Raji (cell line): ENCODE results near the gene GRM8.

ENCODE experiments used
- POLR2A ChIP-seq: IDR thresholded peaks from 2 replicates; pipeline ENCODE4 v1.6.1; 2011; ENCODE audit warnings: low read depth, low read length, control low read depth; ENCODE audit not compliant: insufficient read depth

The GRM8 gene

DNA sequence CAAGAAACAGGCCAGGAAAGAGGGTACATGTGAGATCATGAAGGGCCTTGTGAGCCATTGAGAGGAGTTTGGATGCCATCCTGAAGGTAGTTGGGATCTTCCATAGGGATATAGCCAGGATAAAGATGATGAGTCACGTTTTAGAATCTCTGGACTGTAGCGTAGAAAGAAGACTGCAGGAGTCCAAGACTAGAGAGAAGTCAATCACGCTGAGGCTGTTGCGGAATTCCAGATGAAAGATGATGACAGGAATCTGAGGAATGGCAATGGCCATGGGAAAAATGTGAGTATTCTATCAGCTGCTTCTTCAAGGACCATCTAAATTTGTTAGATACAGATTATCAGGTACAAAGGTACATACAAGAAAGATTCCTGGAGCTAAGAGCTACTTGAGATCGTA is 711.3 kb downstream of the GRM8 start:
- no peak for TF ChIP-seq POLR2A

DNA sequence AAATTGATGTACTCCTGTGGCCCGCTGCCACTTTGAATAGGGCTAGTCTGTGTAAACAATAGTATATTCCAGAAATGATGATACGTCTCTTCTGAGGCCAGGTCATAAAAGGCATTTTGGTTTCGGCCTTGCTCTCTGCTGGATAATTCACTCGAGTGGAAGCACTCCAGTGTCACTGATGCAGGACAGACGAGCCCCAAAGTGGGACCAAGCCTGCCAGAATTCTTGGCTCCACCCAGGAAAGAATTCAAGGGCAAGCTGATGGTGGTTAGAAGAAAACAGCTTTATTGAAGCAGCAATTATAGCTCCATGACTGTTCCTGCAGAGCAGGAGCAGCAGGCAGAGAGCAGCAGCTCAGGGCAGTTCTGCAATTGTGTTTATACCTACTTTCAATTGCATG is 717.6 kb downstream of the GRM8 start:
- no peak for TF ChIP-seq POLR2A

DNA sequence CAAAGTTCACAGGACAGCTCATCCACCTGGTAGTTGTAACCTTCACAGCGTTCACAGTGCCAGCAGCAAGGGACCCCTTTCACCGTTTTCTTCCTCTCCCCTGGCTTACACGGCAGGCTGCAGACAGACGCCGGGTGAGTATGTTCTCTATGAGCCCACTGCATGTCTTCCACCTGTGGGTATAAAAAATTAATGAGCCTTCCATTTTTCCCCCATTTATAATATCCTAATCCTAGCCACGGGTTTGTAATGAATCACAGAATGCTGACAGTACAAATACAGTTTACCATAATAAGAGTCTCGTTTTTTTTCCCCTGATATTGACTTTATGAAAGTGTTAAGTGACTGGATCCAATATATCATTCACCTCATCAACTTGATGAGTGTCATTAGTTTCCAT is 719.0 kb downstream of the GRM8 start:
- TF ChIP-seq POLR2A = no peak

DNA sequence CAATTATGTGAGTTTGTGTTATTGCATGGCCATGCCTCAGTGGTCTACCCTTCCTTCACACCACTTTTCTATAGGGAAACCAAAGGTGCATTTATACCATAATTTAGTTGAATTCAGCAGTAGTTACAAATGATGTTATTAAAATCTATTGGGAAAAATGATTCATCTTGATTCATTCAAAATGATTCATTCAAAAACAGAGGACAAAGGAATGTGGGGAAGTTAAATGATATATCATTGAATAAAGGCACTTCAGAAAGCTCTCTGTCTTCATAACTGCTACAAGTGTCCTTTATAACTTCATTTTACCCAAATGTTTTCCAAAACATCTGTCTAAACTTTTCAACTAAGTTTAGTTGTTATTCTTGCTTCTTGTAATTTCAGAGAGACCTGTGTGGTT is 722.9 kb downstream of the GRM8 start:
- TF ChIP-seq POLR2A = no peak

DNA sequence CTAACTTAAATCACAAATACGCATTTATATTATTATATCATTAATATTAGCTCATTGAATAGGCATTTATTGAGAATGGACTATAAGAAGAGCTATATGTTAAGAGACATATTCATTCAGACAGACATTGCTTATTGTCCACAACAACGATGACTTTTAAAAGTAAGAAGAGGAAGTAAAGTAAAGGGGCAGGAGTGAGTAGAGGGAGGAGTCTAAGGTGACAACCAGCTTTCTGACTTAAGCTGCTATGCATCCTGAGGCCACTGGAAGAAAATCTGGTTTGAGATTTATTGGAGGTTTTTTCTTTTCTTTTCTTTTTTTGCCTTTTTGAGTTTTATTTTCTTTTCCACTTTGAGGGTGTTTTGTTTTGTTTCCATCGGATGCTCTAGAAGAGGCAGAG is 723.5 kb downstream of the GRM8 start:
- TF ChIP-seq POLR2A = no peak

DNA sequence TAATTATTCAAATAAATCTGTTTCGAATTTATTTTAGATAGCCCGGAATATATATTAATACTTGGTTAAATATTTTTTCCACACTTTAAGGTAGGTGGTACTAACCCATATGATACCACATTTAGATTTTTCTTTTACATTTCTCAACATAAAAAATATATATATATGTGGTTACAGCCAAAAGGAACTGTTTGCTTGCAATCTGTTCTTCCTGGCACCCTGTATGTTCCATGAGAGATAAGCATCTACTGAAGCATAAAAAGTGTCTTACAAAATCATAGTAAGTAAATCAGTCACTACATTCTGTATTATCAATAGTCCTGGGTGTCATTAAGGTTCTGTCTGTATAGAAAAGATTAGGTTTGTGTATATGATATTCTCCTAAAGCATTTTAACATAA is 726.8 kb downstream of the GRM8 start:
- TF ChIP-seq POLR2A = no peak

DNA sequence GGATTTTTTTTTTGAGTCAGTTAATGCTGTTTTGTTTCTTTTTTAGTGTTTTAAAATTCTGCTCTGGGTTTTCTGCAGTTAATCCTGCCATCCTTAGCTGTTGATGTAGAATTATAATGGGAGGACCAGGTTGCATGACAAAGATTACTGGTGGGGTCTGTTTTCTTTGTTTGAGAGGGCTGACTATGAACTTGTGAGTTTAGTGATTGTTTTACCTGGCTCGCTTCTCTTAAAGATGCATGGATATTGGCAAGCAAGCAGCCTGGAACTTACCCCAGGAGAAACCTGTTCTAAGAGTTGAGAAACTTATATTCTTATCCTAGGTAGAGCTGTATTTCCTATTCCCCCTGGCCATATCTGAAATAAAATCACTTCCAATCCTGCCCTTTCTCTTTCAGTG is 727.8 kb downstream of the GRM8 start:
- no peak for TF ChIP-seq POLR2A

DNA sequence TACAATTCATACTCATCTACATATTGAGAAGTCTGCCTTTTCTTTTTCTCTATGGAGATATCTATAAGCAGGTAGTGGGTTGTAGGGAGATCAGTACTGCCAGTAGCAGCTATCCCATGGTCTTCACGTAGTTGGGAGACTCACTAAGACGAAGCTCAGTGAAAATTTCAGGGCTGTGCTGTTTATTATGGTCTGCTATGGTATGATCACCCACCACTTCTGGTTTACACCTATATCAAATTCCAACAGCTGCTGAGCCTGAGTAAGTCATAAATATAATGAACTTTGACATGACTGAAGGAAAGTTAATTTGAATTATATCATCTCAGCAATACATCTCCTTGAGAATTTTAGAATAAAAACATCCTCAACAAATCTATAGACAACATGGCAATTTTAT is 741.7 kb downstream of the GRM8 start:
- TF ChIP-seq POLR2A = no peak

DNA sequence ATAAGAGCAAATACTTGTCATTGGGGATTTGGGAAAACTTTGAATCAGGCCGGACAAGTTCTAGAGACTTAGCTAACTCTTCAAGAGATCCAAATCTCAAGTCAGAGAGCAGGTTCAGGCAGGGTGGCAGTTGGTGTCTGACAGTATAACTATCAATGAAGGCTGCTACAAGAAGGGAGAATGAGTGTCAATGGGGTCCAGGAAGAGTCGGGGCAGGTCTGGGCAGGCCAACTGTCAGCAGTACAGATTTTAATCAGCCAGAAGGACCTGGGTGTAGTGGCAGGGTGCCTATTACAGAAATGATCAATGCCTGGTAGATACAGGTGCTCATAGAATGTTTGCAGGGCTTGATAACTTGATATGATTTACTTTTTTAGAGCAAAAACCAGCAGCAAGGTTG is 751.1 kb downstream of the GRM8 start:
- no peak for TF ChIP-seq POLR2A

DNA sequence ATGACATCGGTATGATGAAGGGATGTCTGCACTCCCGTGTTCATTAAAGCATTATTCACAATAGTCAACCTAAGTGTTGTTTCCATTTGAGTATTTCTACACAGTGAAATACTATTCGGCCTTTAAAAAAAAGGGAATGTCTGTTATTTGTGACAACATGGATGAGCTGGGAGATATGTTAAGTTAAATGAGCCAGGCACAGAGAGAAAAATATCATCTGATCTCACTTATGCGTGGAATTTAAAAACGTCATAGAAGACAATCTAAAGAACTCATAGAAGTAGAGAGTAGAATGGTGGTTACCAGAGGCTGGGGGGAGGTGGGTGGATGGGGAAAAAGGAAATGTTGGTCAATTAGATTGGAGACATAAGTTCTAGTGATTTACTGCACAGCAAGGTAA is 753.3 kb downstream of the GRM8 start:
- no peak for TF ChIP-seq POLR2A

DNA sequence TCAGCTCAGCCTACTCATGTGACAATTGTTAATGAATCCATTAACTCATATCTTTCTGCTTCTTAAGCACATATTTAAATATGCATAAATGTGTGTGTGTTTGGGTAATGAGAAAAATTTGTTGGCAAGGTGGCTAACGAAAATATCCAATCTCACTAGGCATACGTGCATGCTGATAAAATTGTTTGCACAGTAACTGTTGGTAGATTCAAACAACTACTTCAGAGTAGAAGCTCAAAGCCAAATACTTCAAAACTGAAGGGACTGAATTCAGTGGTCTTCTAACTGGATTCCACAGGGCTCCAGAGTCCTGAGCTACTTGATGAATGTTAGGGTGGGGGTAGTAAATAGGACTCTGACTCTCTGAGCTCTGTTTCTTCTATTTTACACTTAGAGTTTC is 757.0 kb downstream of the GRM8 start:
- TF ChIP-seq POLR2A = no peak

DNA sequence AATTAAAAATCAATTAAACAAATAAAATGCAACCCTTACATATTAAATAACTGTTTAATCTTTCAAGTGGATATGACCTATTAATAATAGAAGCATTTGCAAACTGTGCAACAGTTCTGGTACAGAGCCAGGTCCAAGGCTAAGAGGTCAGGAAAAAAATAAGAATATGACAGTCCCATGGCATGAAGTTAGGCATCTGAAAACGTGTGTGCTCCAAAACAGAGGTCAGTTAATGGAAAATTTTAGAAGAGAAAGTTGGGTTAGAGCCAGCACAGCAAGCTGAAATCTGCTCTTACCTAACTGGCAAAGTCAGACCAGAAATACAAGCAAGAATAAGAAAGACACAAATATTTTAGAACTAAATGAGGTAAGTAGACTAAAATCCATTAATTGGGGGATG is 757.7 kb downstream of the GRM8 start:
- no peak for TF ChIP-seq POLR2A

DNA sequence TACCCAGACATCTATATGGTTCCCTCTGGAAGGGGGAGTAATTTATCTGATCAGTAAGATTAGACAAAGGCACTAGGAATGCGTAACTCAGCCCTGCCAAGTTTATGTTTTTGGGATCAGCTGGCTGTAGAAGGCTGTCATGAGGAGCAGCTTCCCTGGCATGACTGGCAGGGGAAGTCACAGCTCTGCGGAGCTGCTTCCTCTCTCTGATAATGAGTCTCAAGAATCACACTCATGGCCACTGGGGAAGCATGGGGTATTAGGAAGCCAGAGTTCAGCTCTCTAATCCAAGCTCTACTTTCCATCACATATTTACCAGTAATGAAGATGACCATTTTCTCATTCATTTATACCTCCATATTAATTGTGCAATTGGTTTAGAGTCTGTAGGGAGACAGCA is 758.9 kb downstream of the GRM8 start:
- TF ChIP-seq POLR2A = no peak

DNA sequence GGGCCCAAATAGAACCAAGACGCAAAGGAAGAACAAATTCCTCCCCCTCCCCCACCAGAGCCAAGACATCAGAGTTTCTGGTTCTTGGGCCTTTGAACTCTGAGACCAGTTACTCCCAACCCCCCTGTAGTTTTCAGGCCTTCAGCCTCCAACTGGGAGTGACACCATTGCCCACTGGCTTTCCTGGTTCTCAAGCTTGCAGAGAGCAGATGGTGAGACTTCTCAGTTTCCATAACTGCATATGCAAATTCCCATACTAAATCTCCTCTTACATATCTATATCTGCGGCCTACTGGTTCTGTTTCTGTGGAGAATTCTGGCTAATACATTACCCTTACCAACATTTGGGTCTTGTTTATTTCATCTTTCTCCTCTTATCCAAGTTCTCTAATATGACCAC is 762.9 kb downstream of the GRM8 start:
- no peak for TF ChIP-seq POLR2A

DNA sequence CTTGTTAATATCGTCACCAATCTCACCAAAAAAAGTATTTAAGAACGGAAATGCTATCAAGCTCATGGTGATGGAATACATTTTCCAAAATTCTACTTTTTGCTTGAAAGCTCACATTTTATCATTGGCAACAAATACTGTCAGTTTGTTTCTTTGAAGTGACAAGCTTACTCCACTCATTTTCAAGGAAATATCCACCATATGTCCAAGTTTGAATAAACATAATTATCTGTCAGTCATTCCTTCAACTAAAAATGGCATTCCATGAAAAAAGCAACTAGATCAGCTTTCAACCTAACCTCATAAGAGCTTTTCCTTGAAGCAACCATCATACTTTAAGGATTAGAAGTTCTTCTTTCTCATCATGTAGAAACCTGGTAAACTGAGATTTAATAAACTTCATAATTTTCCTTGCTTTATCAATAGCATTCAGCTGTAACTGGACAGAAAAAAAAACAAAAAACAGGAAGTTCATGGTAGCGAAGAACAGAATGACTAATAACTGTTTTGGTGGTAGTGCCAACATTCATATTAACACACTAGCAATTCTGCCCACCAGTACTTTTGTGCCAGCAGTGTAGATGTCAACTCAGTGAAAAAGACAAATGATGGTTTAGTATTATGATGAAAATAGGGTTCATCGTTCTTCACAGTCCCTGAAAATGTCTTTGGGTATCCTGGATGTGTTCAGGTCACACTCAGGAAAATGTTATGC is 764.9 kb downstream of the GRM8 start:
- no peak for TF ChIP-seq POLR2A

DNA sequence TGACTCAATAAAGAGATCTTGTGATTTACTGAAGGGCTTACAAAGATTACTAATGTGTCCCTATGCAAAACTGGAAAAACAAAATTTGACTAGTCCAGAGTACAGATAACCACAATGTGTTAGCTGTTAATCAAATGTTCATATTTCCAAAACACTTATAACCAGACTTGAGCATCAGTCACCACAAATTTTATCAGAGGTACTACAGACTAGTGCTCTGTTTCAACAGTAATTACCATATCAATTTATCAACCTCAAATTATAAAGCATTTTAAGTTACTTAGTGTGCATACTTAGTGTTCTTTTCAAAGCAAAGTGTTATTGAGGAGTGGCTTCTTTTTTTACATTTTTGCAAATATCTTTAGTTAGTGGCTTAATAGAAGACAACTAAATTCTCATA is 765.9 kb downstream of the GRM8 start:
- TF ChIP-seq POLR2A = no peak

DNA sequence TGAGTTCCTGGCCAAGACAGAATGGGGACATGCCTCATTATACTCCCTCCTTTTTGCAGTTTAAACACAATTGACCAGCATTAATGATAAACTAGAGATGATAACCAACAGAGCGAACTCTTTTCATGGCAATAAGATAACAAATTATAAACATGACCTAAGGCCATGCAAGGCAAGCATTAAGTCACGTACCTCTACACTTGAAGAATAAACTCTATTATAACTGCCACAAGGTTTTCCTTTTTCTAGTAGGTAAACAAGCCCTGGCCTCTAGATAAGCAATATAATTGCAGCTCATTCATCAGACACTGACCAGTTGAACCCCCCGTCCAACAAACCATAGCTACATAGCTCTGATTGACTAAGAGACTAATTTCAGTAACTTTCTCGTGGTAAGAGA is 767.0 kb downstream of the GRM8 start:
- TF ChIP-seq POLR2A = no peak
